NCI-H2196 (cell line): Measurements from ENCODE around the gene HOXB6.
A peak's percentile ranks its signal among the peaks of the same experiment; 100 is the strongest.

Experiments
- DNase-seq: peaks from one replicate; lab custom pipeline; 2025; ENCODE audit not compliant: unreplicated experiment; lab: John Stamatoyannopoulos, UW

HOXB6 gene

GRCh38 chr17:48555258-48556228 is 49.2 kb downstream of the HOXB6 start:
- DNase-seq, result no peak

DNA sequence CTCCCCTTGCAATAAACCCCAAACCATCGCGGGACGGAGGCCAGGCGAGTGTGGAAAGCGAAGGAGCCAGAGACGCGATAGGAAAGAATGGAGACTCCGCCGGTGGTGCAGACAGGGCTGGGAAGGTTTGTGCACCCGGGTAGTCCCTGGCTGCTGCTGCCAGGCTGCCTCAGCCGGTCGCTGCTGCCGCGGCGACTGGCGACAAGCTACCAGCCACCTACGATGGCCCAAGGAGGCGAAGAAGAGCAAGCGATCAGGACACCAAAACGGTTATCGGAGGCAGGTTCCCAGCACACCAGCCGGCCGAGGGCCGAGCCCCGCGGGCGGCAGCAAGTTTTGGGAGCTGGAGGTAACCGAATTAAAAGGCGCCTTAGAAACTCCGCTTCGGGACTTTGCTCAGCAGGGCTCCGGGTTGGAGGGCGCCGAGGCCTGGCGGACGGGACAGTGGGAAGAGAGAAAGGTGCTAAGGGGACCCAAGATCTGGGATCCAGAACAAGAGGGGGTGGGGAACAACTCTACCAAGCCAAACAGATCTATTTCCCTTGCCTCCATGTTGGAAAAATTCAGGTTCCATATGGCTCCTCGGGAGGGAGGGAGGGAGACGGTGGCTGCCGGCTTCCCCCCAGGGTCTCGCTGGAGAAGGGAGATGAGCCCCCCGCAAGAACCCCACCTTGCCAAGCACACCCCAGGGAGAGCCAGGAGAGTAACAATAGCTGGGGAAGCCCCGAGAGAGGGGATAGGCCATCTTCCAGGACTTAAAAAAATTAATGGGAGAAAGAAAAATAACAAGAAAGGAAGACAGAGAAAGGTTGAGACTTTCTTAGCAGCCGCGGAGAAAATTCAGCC is 50.2 kb downstream of the HOXB6 start:
- no peak for DNase-seq

DNA sequence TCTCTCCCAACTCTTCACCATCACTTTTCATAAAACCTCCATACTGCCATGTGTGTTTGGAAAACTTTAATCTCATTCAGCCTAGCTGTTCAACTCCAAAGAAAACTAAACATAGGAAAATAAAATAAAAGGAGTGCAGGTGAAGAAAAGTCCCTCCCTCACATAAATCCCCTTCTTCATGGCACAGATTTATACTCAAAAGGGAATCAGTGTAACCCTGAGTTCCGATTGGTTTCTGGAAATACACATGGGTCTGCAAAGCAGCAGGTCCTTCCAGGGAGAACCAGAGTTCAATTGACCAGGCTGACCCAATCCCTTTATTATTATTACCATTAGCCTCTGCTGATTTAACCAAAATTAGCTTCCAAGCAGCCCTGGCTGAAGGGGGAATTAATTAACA is 51.0 kb downstream of the HOXB6 start:
- no peak for DNase-seq

- no peak for DNase-seq
These were observed 51.6 kb downstream of the HOXB6 start for GRCh38 chr17:48553190-48553547.

GRCh38 chr17:48552466-48553189 is 52.2 kb downstream of the HOXB6 start:
- DNase-seq, result no peak

GRCh38 chr17:48551596-48552465 is 53.0 kb downstream of the HOXB6 start:
- DNase-seq, result no peak

DNA sequence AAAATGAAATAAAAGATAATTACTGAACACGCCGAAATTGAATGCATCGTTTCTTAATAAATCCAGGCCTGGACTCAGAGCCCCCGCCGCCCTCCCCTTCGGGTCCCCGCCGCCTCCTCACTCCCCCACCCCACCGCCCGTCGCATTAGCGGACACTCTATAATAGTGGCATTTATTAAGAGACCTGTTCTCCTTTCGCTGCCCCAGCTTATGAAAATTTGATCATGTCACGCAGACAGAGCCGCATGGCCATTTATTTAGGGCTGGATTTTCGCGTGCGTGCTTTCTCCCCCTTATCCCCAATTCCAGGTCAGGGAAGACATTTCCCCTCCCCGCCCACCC is 53.6 kb downstream of the HOXB6 start:
- DNase-seq, result no peak

DNA sequence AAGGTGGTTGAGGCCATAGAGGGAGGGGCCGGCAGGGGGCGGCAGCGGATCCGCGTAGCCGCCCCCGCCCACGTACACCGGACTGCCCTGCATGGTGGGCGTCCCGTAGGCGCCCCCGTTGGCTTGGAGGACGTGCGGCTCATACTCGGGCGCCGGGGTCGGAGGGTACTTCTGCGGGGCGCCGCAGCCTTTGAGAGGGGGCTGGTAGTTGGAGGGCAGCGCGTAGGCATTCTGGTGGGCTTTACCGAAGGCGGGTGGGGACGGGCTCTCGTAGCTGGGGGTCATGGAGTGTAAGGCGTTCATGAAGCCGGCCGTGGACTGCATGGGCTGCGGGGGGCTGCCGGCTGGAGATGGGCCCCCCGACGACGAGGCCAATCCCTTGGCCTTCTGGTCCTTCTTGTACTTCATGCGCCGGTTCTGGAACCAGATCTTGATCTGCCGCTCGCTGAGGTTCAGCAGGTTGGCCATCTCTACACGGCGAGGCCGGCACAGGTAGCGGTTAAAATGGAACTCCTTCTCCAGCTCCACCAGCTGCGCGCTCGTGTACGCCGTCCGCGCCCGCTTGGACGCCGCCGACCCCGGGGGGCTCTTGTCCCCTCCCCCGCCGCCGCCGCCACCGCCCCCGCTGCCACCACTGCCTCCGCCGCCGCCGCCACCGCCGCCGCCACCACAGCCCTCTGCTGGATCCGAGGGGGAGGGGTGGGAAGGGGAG is 54.1 kb downstream of the HOXB6 start:
- DNase-seq, result no peak

DNA sequence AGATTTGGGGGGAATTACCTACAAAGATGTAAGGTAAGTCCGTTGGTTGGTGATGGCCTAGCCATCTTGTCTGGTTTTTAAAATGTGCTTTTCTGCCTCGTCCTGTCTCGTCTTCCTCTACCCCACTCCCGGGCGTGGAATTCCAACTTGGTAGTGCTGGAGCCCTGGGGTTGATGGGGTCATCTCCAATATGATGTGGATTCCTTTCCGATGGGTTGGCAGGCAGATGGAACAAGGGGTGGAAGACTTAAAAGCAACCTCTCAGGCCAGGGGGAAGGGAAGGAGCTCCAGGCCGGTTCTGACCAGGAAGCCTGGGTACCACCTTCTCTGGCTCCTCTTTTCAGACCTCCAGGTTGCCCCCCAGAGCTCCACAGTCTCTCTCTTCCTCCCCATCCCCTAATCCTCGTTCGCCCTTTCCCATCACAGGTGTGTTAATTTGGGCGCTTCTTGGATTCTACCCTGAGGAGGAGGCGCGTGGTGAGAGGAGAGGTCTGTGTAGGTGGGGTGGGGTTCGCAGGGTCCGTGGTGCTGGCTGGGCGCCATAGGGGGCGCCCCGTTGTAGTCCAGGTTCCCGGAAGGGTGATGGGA is 54.8 kb downstream of the HOXB6 start:
- DNase-seq, result no peak

GRCh38 chr17:48549281-48549630 is 55.5 kb downstream of the HOXB6 start:
- DNase-seq, result no peak

- no peak for DNase-seq
These were observed 56.1 kb downstream of the HOXB6 start for GRCh38 chr17:48548523-48549280.

DNA sequence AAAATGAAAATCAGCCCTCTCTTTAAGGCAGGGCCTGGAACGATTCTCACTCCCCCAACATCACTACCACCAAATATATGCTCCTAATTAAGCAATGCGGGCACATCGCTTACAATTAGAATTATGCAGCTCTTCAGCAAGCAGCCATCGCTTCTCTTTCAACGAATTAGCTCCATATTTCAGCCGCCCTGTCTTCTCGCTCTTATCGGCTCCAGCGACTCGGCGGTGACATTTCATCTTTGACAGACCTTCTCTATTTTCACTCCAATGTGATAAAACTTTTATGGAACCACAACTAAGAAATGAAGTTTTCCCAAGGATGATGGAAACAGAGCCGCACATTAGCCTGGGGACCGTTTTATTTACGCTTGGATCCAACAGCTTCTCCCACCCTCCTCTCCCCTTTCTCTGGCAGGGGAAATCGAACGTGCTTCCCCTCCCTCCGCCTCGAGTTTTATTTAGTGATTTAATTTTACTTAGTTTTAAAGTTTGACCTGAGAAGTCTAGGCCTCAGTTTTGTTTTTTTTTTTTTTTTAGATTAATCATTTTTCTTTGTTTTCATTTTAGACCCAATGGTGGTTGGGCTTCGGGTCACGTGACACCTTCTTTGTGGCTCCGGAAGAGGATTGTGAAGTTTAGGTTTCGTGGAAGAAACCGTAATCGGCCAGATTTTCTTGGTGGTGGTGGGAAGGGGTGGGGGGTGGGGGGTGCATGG is 56.8 kb downstream of the HOXB6 start:
- no peak for DNase-seq

- peak; percentile 48 for DNase-seq
These were observed 57.6 kb downstream of the HOXB6 start for GRCh38 chr17:48546924-48547807.

GRCh38 chr17:48546137-48546923 is 58.5 kb downstream of the HOXB6 start:
- no peak for DNase-seq
